ENCODE measurements around the gene TES. TPM values are rescaled to one million over a fixed set of nuclear protein-coding genes. Genes with fewer than 3 reads are reported as not detected.

The TES gene
- polyA plus RNA-seq, 1 donor from 2014 or later = 38.0 TPM

DNA sequence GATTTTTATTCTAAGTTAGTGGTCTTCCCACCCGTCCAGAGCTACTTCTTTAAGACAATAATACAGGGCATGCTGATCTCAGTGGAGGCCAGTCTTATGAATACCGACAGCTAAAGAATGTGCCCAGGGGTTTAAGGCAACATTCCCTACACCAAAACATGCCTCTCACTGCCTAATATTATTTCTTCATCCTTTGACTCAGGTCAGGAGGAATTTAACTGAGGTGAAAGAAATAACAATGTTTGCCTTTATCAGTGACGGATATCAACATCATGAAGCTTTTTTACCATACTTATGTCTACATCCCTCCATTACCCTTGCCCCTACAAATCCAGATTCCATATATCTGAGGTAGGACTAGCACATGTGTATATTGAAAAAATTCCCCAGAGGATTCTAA lies 33.3 kb upstream of the TES start:
- Histone ChIP-seq H3K36me3 (ENCODE audit: insufficient read depth, low read length) (no peaks in the 10 kb centered on the region), H3K79me2 (replicated peaks; ENCODE audit: insufficient read depth, low read length) (no peaks in the 10 kb centered on the region), H2AFZ (ENCODE audit: low read depth, low read length) (no peak overlapping the region), H4K20me1 (ENCODE audit: insufficient read depth) (no peaks in the 10 kb centered on the region), H3K9ac (ENCODE audit: low read length) (no peak overlapping the region), H3K9me3 (ENCODE audit: low read length) (no peaks in the 10 kb centered on the region), H3K9me2 (ENCODE audit: insufficient read depth, low read length) (no peaks in the 10 kb centered on the region), H3K27ac (ENCODE audit: low read length) (no peak overlapping the region), H3K4me3 (ENCODE audit: low read length) (no peak overlapping the region), H3K27me3 (ENCODE audit: insufficient read depth, low read depth, low read length) (no peaks in the 10 kb centered on the region), H3K4me2 (ENCODE audit: low read length) (no peak overlapping the region), H3F3A (ENCODE audit: insufficient read depth, low read length, poor library complexity, severe bottlenecking) (no peaks in the 10 kb centered on the region)
- TF ChIP-seq, protein P1, sequence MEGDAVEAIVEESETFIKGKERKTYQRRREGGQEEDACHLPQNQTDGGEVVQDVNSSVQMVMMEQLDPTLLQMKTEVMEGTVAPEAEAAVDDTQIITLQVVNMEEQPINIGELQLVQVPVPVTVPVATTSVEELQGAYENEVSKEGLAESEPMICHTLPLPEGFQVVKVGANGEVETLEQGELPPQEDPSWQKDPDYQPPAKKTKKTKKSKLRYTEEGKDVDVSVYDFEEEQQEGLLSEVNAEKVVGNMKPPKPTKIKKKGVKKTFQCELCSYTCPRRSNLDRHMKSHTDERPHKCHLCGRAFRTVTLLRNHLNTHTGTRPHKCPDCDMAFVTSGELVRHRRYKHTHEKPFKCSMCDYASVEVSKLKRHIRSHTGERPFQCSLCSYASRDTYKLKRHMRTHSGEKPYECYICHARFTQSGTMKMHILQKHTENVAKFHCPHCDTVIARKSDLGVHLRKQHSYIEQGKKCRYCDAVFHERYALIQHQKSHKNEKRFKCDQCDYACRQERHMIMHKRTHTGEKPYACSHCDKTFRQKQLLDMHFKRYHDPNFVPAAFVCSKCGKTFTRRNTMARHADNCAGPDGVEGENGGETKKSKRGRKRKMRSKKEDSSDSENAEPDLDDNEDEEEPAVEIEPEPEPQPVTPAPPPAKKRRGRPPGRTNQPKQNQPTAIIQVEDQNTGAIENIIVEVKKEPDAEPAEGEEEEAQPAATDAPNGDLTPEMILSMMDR (IDR thresholded peaks at IDR 0.05; ENCODE audit: poor library complexity, severe bottlenecking) = no peak
- TF ChIP-seq EP300 (conservative IDR thresholded peaks at IDR 0.05; ENCODE audit: poor library complexity, severe bottlenecking) (no peak), RAD21 (conservative IDR thresholded peaks at IDR 0.05) (no peak), POLR2AphosphoS5 (IDR thresholded peaks at IDR 0.05) (no peak), TAF1 (IDR thresholded peaks at IDR 0.05; ENCODE audit: low read depth) (no peak), MXI1 (conservative IDR thresholded peaks at IDR 0.05; ENCODE audit: poor library complexity, severe bottlenecking) (no peak), SMC3 (conservative IDR thresholded peaks at IDR 0.05; ENCODE audit: poor library complexity) (no peak), EZH2 (IDR thresholded peaks at IDR 0.05; ENCODE audit: borderline replicate concordance, insufficient read depth, low read length, poor library complexity, severe bottlenecking) (no peak)
- TF ChIP-seq, protein P2, sequence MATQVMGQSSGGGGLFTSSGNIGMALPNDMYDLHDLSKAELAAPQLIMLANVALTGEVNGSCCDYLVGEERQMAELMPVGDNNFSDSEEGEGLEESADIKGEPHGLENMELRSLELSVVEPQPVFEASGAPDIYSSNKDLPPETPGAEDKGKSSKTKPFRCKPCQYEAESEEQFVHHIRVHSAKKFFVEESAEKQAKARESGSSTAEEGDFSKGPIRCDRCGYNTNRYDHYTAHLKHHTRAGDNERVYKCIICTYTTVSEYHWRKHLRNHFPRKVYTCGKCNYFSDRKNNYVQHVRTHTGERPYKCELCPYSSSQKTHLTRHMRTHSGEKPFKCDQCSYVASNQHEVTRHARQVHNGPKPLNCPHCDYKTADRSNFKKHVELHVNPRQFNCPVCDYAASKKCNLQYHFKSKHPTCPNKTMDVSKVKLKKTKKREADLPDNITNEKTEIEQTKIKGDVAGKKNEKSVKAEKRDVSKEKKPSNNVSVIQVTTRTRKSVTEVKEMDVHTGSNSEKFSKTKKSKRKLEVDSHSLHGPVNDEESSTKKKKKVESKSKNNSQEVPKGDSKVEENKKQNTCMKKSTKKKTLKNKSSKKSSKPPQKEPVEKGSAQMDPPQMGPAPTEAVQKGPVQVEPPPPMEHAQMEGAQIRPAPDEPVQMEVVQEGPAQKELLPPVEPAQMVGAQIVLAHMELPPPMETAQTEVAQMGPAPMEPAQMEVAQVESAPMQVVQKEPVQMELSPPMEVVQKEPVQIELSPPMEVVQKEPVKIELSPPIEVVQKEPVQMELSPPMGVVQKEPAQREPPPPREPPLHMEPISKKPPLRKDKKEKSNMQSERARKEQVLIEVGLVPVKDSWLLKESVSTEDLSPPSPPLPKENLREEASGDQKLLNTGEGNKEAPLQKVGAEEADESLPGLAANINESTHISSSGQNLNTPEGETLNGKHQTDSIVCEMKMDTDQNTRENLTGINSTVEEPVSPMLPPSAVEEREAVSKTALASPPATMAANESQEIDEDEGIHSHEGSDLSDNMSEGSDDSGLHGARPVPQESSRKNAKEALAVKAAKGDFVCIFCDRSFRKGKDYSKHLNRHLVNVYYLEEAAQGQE (IDR thresholded peaks at IDR 0.05; ENCODE audit: borderline replicate concordance) = no peak

DNA sequence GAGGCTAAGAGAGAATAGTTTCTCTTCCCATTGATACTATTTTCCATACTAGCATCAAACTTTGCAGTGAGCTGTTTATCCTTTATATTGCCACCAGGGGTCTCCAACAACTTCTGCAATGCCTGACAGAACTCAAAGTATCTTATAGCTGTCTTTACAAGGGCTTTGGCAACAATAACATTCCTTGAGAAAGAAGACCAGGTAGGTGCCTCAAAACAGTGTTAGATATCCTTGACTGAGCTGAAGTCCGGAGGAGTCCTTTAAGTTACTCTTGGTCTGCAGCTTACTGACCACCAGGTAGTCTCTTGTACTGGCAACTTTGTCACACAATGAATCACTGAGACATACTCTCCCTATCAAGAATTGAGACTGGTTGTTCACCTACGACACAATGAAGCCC lies 30.0 kb upstream of the TES start:
- no peaks in the 10 kb centered on the region for H3K9me2 ChIP-seq (ENCODE audit: insufficient read depth, low read length)
- H2AFZ ChIP-seq (ENCODE audit: low read depth, low read length) = no peak overlapping the region
- no peaks in the 10 kb centered on the region for H3K36me3 ChIP-seq (ENCODE audit: insufficient read depth, low read length)
- no peak overlapping the region for H3K27ac ChIP-seq (ENCODE audit: low read length)
- no peaks in the 10 kb centered on the region for H3F3A ChIP-seq (ENCODE audit: insufficient read depth, low read length, poor library complexity, severe bottlenecking)
- no peak overlapping the region for H3K4me2 ChIP-seq (ENCODE audit: low read length)
- H3K9me3 ChIP-seq (ENCODE audit: low read length) = no peaks in the 10 kb centered on the region
- no peaks in the 10 kb centered on the region for H3K79me2 ChIP-seq (replicated peaks; ENCODE audit: insufficient read depth, low read length)
- no peaks in the 10 kb centered on the region for H3K27me3 ChIP-seq (ENCODE audit: insufficient read depth, low read depth, low read length)
- TF ChIP-seq EP300 (conservative IDR thresholded peaks at IDR 0.05; ENCODE audit: poor library complexity, severe bottlenecking) = no peak
- TF ChIP-seq RAD21 (conservative IDR thresholded peaks at IDR 0.05) = peak; percentile 67
- TF ChIP-seq, protein P2 (IDR thresholded peaks at IDR 0.05; ENCODE audit: borderline replicate concordance) = no peak
- no peak for TF ChIP-seq POLR2AphosphoS5 (IDR thresholded peaks at IDR 0.05)
- TF ChIP-seq, protein P1 (IDR thresholded peaks at IDR 0.05; ENCODE audit: poor library complexity, severe bottlenecking) = peak; percentile 72
- no peak for TF ChIP-seq MXI1 (conservative IDR thresholded peaks at IDR 0.05; ENCODE audit: poor library complexity, severe bottlenecking)
- no peak for TF ChIP-seq EZH2 (IDR thresholded peaks at IDR 0.05; ENCODE audit: borderline replicate concordance, insufficient read depth, low read length, poor library complexity, severe bottlenecking)
- TF ChIP-seq SMC3 (conservative IDR thresholded peaks at IDR 0.05; ENCODE audit: poor library complexity) = peak; percentile 80
- TF ChIP-seq TAF1 (IDR thresholded peaks at IDR 0.05; ENCODE audit: low read depth) = no peak
- H3K9ac ChIP-seq (ENCODE audit: low read length) = no peak overlapping the region
- H4K20me1 ChIP-seq (ENCODE audit: insufficient read depth) = no peaks in the 10 kb centered on the region
- H3K4me3 ChIP-seq (ENCODE audit: low read length) = no peak overlapping the region

Data from neural cell (in vitro differentiated cells).